H1 (cell line): ENCODE data around the gene ZNF613. TPM values are rescaled to one million over a fixed set of nuclear protein-coding genes. Genes with fewer than 3 reads are reported as not detected.

Experiments
- CBX5 ChIP-seq: fragments of 300-800, 300-1000 bp; sonication (generic); IDR thresholded peaks from 2 replicates; pipeline ENCODE4 v1.7.1; 2016; ENCODE audit warnings: antibody characterized with exemption, low read length, low read depth
- CBX8 ChIP-seq: fragments of 300-800, 300-1000 bp; sonication (generic); IDR thresholded peaks from 2 replicates; pipeline ENCODE4 v1.7.1; 2016; ENCODE audit warnings: low read depth, low read length, borderline replicate concordance
- CEBPB ChIP-seq: IDR thresholded peaks from 2 replicates; pipeline ENCODE4 v1.6.1; 2012; ENCODE audit warnings: low read depth, low read length
- CHD1 ChIP-seq: IDR thresholded peaks from 2 replicates; pipeline ENCODE4 v1.6.1; 2012; ENCODE audit warnings: low read depth, low read length, improper control_type of control experiment
- CTBP2 ChIP-seq: IDR thresholded peaks from 2 replicates; pipeline ENCODE4 v1.7.0; 2011; ENCODE audit warnings: borderline replicate concordance, mild to moderate bottlenecking, moderate library complexity, mixed read lengths, low read length; ENCODE audit not compliant: insufficient read depth, insufficient read length
- FOSL1 ChIP-seq: IDR thresholded peaks from 2 replicates; pipeline ENCODE4 v1.6.1; 2011; ENCODE audit warnings: mild to moderate bottlenecking, low read depth, low read length, moderate library complexity; ENCODE audit not compliant: insufficient read depth
- KDM1A ChIP-seq: fragments of 200-600, 300-600 bp; sonication (generic); IDR thresholded peaks from 2 replicates; pipeline ENCODE4 v1.7.1; 2016; ENCODE audit warnings: mild to moderate bottlenecking, low read length, borderline replicate concordance
- MAFK ChIP-seq: IDR thresholded peaks from 2 replicates; pipeline ENCODE4 v1.6.1; 2012; ENCODE audit warnings: low read depth, mild to moderate bottlenecking, improper control_type of control experiment, low read length
- MAX ChIP-seq: IDR thresholded peaks from 2 replicates; pipeline ENCODE4 v1.6.1; 2012; ENCODE audit warnings: inconsistent platforms
- POLR2AphosphoS5 ChIP-seq: IDR thresholded peaks from 2 replicates; pipeline ENCODE4 v1.6.1; 2011; ENCODE audit warnings: low read depth, low read length
- POU5F1 ChIP-seq: IDR thresholded peaks from 2 replicates; pipeline ENCODE4 v1.6.1; 2011; ENCODE audit warnings: low read depth, mild to moderate bottlenecking, low read length, moderate library complexity
- RFX5 ChIP-seq: IDR thresholded peaks from 2 replicates; pipeline ENCODE4 v1.6.1; 2011; ENCODE audit warnings: low read depth, low read length, improper control_type of control experiment, borderline replicate concordance
- RNF2 ChIP-seq: fragments of 200-900, 300-1000 bp; sonication (generic); IDR thresholded peaks from 2 replicates; pipeline ENCODE4 v1.7.1; 2016; ENCODE audit warnings: borderline replicate concordance, low read depth, mild to moderate bottlenecking, antibody characterized with exemption, low read length; ENCODE audit not compliant: poor library complexity, severe bottlenecking; ENCODE audit errors: missing control alignments
- SIX5 ChIP-seq: IDR thresholded peaks from 2 replicates; pipeline ENCODE4 v1.6.1; 2011; ENCODE audit warnings: mild to moderate bottlenecking, low read depth, low read length
- SP4 ChIP-seq: IDR thresholded peaks from 2 replicates; pipeline ENCODE4 v1.6.1; 2012; ENCODE audit warnings: low read length, inconsistent platforms
- SRF ChIP-seq: IDR thresholded peaks from 2 replicates; pipeline ENCODE4 v1.6.1; 2011; ENCODE audit warnings: mild to moderate bottlenecking, low read depth, low read length, moderate library complexity
- TAF7 ChIP-seq: optimal IDR thresholded peaks from 2 replicates; pipeline ENCODE3; 2011; ENCODE audit warnings: low read depth, mild to moderate bottlenecking, inconsistent platforms, low read length, moderate library complexity, borderline replicate concordance
- TCF12 ChIP-seq: IDR thresholded peaks from 2 replicates; pipeline ENCODE4 v1.6.1; 2011; ENCODE audit warnings: low read depth, mild to moderate bottlenecking, low read length
- YY1 ChIP-seq: IDR thresholded peaks from 2 replicates; pipeline ENCODE4 v1.6.1; 2011; ENCODE audit warnings: low read depth, mild to moderate bottlenecking, low read length
- ZNF274 ChIP-seq: IDR thresholded peaks from 2 replicates; pipeline ENCODE4 v1.7.0; 2012; ENCODE audit warnings: low read length, borderline replicate concordance; ENCODE audit errors: extremely low read depth
- polyA plus RNA-seq, 7 experiments: library from polyadenylated mRNA; depleted of rRNA in 3 of 7; stranded (reverse) in 5 of 7; unstranded in 2 of 7; fragments of >200 nt in 5 of 7; fragments of 200-250 nt in 2 of 7; gene quantifications; 1 replicate in 5 of 7; 2 replicates in 1 of 7; 4 replicates in 1 of 7; pipeline versions ENCODE4 v1.2.1 to v1.2.3, GENCODE V29; 2011 to 2013; ENCODE audit warnings: missing spikeins in 2 of 7, mixed read lengths in 2 of 7
- total RNA-seq: library from RNA; stranded (reverse); fragmentation: NEBNext Ultra II Directional; extraction: Animal tissue kit (Norgen Biotek cat#: 25700); gene quantifications from 2 replicates; pipeline ENCODE4 v1.2.1, GENCODE V29; 2021
- TF ChIP-seq, protein P1 (sequence below): IDR thresholded peaks from 2 replicates; pipeline ENCODE4 v1.6.1; 2012; ENCODE audit warnings: low read length, inconsistent platforms

ZNF613 gene
- total and polyA plus RNA-seq, 2 of the 8 experiments (the other 6 are each of a cell fraction or from before 2014, with no cell fraction given) = 4.7 to 14.2 TPM

- TF ChIP-seq CHD1 = no peak; the same call in 1 of the 2 replicates
- no peak for TF ChIP-seq CBX8
- no peak for TF ChIP-seq SP4
- 0 out of 2 replicates have a peak, but pooled peaks have one; percentile 30 for TF ChIP-seq FOSL1
- TF ChIP-seq ZNF274 = no peak
- TF ChIP-seq TAF7 = peak; percentile 88
- TF ChIP-seq MAX = peak; percentile 10; the same call in 1 of the 2 replicates
- TF ChIP-seq RFX5 = no peak
- 0 out of 2 replicates have a peak, but pooled peaks have one; percentile 12 for TF ChIP-seq TCF12
- no peak for TF ChIP-seq POU5F1
- peak; percentile 68 for TF ChIP-seq SIX5
- TF ChIP-seq RNF2 = no peak
- TF ChIP-seq CBX5 = no peak
- TF ChIP-seq KDM1A = no peak
- no peak for TF ChIP-seq CEBPB
- peak; percentile 80 for TF ChIP-seq POLR2AphosphoS5
- peak; percentile 100 for TF ChIP-seq YY1
- no peak for TF ChIP-seq SRF
- TF ChIP-seq, protein P1, sequence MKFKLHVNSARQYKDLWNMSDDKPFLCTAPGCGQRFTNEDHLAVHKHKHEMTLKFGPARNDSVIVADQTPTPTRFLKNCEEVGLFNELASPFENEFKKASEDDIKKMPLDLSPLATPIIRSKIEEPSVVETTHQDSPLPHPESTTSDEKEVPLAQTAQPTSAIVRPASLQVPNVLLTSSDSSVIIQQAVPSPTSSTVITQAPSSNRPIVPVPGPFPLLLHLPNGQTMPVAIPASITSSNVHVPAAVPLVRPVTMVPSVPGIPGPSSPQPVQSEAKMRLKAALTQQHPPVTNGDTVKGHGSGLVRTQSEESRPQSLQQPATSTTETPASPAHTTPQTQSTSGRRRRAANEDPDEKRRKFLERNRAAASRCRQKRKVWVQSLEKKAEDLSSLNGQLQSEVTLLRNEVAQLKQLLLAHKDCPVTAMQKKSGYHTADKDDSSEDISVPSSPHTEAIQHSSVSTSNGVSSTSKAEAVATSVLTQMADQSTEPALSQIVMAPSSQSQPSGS = no peak
- TF ChIP-seq CTBP2 = no peak
- TF ChIP-seq MAFK = no peak
Observed at GRCh38 chr19:51904331-51905165, 22.7 kb upstream of the ZNF613 start, which contains the start of gene ZNF649 (continued).
